ENCODE measurements around the gene SHMT1.
A peak's percentile ranks its signal among the peaks of the same experiment; 100 is the strongest.

DNA sequence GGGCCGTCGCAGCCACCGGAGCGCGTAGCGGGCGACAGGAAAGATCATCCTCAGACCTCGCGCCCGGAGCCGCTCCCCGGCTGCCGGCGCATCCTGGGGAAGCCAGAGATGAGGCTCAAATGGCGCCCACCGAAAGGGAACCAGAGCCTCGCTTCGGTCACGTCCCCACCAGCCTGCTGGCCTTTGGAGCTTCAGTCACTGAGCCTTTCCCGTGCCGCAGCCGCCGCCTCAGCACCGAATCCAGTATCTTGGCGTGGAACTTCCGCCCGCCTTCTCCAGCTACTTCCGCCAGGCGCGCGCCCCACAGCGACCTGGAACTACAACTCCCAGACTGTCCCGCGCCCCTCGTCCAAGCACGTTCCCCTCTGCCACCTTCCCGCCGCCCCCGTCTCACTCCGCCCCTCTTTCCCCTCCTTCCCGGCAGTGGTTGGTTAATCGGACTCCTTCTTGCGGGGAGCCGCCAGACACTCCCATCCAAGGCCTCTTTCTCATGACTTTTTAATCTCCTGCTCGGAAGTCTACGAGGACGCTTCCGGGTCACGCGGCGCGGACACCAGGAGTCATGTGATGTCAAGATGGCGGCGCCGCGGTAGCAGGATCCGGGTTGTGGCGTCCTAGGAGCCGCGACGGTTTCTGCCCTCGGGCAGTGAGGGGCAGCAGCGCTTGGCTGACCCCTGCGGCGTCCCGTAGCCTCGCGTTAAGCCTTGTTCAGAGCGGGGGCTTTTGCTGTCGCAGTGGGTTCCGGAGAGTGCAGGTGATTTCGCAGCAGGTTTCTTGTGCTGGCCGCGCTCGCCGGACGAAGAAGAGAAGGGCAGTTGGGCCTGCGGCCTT, 48.4 kb downstream of the SHMT1 start, which contains the start of the genes SMCR8 and TOP3A:
- peak in 1 of 2 donors; percentile 34 for TF ChIP-seq POLR2A (IDR thresholded peaks at IDR 0.05)
- TF ChIP-seq, protein P1, sequence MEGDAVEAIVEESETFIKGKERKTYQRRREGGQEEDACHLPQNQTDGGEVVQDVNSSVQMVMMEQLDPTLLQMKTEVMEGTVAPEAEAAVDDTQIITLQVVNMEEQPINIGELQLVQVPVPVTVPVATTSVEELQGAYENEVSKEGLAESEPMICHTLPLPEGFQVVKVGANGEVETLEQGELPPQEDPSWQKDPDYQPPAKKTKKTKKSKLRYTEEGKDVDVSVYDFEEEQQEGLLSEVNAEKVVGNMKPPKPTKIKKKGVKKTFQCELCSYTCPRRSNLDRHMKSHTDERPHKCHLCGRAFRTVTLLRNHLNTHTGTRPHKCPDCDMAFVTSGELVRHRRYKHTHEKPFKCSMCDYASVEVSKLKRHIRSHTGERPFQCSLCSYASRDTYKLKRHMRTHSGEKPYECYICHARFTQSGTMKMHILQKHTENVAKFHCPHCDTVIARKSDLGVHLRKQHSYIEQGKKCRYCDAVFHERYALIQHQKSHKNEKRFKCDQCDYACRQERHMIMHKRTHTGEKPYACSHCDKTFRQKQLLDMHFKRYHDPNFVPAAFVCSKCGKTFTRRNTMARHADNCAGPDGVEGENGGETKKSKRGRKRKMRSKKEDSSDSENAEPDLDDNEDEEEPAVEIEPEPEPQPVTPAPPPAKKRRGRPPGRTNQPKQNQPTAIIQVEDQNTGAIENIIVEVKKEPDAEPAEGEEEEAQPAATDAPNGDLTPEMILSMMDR (IDR thresholded peaks at IDR 0.05) = peak in 1 of 12 donors; percentile 6
